Nephron (organoid): ENCODE measurements around the gene SUMO1.
A peak's percentile ranks its signal among the peaks of the same experiment; 100 is the strongest.

Experiments
- H3K27ac Mint-ChIP-seq, 3 experiments: 2 replicates each; pipeline ENCODE4 v1.8.0; 2020; ENCODE audit warnings: mixed read lengths in 3 of 3, mild to moderate bottlenecking in 2 of 3, moderate library complexity in 1 of 3
- H3K27me3 Mint-ChIP-seq: 2 replicates; pipeline ENCODE4 v1.8.0; 2021; ENCODE audit warnings: low read depth, mild to moderate bottlenecking, moderate library complexity, mixed read lengths
- H3K36me3 Mint-ChIP-seq: 2 replicates; pipeline ENCODE4 v1.8.0; 2020; ENCODE audit warnings: low read depth, mixed read lengths
- H3K4me1 Mint-ChIP-seq: 2 replicates; pipeline ENCODE4 v1.8.0; 2020; ENCODE audit warnings: mixed read lengths
- H3K4me3 Mint-ChIP-seq, 3 experiments: 2 replicates each; pipeline ENCODE4 v1.8.0; 2020; ENCODE audit warnings: mild to moderate bottlenecking in 3 of 3, mixed read lengths in 3 of 3, moderate library complexity in 2 of 3
- H3K9me3 Mint-ChIP-seq: 2 replicates; pipeline ENCODE4 v1.8.0; 2020; ENCODE audit warnings: mixed read lengths
- CTCF ChIP-seq, 3 experiments: fragments of 200-600 bp; sonication (generic); IDR thresholded peaks; one replicate each; pipeline ENCODE4 v1.5.0; 2021; ENCODE audit warnings: antibody characterized with exemption in 3 of 3; ENCODE audit not compliant: unreplicated experiment in 3 of 3

The SUMO1 gene

GRCh38 chr2:202157211-202157990, 81.0 kb downstream of the SUMO1 start:
- TF ChIP-seq CTCF (IDR thresholded peaks at IDR 0.05; ENCODE audit: unreplicated experiment in 3 of 3): no peak
- H3K9me3 Mint-ChIP-seq: no peaks in the 10 kb centered on the region
- H3K27ac Mint-ChIP-seq: peak overlapping the region; percentile 21 to 46 (median 30)
- peaks cover 51% of the 10 kb centered on the region for H3K4me1 Mint-ChIP-seq
- no peaks in the 10 kb centered on the region for H3K36me3 Mint-ChIP-seq
- H3K4me3 Mint-ChIP-seq: no peak overlapping the region
- H3K27me3 Mint-ChIP-seq: peaks cover 4% of the 10 kb centered on the region
